Neural cell (in vitro differentiated cells): ENCODE results near the gene PRSS21.

Source experiments
- EP300 ChIP-seq: fragments of 450-650 bp; conservative IDR thresholded peaks from 2 replicates; pipeline ENCODE4 v1.6.1; 2014; ENCODE audit warnings: antibody characterized with exemption, mild to moderate bottlenecking, moderate library complexity; ENCODE audit not compliant: poor library complexity, severe bottlenecking
- EZH2 ChIP-seq: fragments of 200-600, 300-800 bp; shearing (Covaris generic), sonication (generic); IDR thresholded peaks from 2 replicates; pipeline ENCODE4 v1.6.1; 2014; ENCODE audit warnings: antibody characterized with exemption, low read length, borderline replicate concordance, mild to moderate bottlenecking; ENCODE audit not compliant: insufficient read depth, poor library complexity, severe bottlenecking
- MXI1 ChIP-seq: fragments of 450-650 bp; conservative IDR thresholded peaks from 2 replicates; pipeline ENCODE4 v1.6.1; 2014; ENCODE audit warnings: antibody characterized with exemption, mild to moderate bottlenecking; ENCODE audit not compliant: poor library complexity, severe bottlenecking
- POLR2AphosphoS5 ChIP-seq: IDR thresholded peaks from 2 replicates; pipeline ENCODE4 v1.6.1; 2012
- RAD21 ChIP-seq: fragments of 450-650 bp; conservative IDR thresholded peaks from 2 replicates; pipeline ENCODE4 v1.6.1; 2014; ENCODE audit warnings: antibody characterized with exemption, mild to moderate bottlenecking, moderate library complexity
- SMC3 ChIP-seq: fragments of 450-650 bp; conservative IDR thresholded peaks from 2 replicates; pipeline ENCODE4 v1.6.1; 2014; ENCODE audit warnings: antibody characterized with exemption, mild to moderate bottlenecking, moderate library complexity; ENCODE audit not compliant: poor library complexity
- TAF1 ChIP-seq: IDR thresholded peaks from 2 replicates; pipeline ENCODE4 v1.6.1; 2012; ENCODE audit warnings: low read depth
- TF ChIP-seq, protein P1 (sequence below): fragments of 450-650 bp; IDR thresholded peaks from 2 replicates; pipeline ENCODE4 v1.5.1; 2014; ENCODE audit warnings: antibody characterized with exemption, mild to moderate bottlenecking, moderate library complexity; ENCODE audit not compliant: poor library complexity, severe bottlenecking
- TF ChIP-seq, protein P2 (sequence below): IDR thresholded peaks from 2 replicates; pipeline ENCODE4 v1.6.1; 2012; ENCODE audit warnings: borderline replicate concordance

DNA sequence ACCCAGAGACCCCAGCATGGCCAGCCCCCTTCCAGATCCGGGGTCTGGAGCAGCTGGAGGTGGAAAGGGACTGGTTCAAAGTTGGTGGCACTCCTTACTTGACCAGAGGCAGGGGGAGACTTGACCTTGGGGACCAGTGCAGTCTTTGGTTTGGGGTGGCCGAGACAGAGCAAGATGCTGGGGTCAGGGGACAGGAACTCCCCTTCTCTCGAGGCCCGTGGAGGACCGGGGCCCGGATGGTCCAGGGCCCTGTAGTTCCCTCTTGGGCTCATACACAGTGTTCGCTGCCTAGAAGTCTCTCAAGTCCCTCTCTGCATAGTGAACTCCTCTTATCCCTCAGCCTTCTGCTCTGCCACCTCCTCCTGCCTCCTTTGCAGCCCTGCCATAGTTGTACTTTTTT, 29.1 kb upstream of the PRSS21 start:
- TF ChIP-seq, protein P1, sequence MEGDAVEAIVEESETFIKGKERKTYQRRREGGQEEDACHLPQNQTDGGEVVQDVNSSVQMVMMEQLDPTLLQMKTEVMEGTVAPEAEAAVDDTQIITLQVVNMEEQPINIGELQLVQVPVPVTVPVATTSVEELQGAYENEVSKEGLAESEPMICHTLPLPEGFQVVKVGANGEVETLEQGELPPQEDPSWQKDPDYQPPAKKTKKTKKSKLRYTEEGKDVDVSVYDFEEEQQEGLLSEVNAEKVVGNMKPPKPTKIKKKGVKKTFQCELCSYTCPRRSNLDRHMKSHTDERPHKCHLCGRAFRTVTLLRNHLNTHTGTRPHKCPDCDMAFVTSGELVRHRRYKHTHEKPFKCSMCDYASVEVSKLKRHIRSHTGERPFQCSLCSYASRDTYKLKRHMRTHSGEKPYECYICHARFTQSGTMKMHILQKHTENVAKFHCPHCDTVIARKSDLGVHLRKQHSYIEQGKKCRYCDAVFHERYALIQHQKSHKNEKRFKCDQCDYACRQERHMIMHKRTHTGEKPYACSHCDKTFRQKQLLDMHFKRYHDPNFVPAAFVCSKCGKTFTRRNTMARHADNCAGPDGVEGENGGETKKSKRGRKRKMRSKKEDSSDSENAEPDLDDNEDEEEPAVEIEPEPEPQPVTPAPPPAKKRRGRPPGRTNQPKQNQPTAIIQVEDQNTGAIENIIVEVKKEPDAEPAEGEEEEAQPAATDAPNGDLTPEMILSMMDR = no peak
- no peak for TF ChIP-seq MXI1
- no peak for TF ChIP-seq EZH2
- no peak for TF ChIP-seq TAF1
- TF ChIP-seq, protein P2, sequence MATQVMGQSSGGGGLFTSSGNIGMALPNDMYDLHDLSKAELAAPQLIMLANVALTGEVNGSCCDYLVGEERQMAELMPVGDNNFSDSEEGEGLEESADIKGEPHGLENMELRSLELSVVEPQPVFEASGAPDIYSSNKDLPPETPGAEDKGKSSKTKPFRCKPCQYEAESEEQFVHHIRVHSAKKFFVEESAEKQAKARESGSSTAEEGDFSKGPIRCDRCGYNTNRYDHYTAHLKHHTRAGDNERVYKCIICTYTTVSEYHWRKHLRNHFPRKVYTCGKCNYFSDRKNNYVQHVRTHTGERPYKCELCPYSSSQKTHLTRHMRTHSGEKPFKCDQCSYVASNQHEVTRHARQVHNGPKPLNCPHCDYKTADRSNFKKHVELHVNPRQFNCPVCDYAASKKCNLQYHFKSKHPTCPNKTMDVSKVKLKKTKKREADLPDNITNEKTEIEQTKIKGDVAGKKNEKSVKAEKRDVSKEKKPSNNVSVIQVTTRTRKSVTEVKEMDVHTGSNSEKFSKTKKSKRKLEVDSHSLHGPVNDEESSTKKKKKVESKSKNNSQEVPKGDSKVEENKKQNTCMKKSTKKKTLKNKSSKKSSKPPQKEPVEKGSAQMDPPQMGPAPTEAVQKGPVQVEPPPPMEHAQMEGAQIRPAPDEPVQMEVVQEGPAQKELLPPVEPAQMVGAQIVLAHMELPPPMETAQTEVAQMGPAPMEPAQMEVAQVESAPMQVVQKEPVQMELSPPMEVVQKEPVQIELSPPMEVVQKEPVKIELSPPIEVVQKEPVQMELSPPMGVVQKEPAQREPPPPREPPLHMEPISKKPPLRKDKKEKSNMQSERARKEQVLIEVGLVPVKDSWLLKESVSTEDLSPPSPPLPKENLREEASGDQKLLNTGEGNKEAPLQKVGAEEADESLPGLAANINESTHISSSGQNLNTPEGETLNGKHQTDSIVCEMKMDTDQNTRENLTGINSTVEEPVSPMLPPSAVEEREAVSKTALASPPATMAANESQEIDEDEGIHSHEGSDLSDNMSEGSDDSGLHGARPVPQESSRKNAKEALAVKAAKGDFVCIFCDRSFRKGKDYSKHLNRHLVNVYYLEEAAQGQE = no peak
- TF ChIP-seq RAD21 = no peak
- no peak for TF ChIP-seq POLR2AphosphoS5
- TF ChIP-seq EP300 = no peak
- no peak for TF ChIP-seq SMC3
